BJ (cell line): Measurements from ENCODE around the gene C1orf167. TPM values are rescaled to one million over a fixed set of nuclear protein-coding genes. Genes with fewer than 3 reads are reported as not detected.

Experiments
- CTCF ChIA-PET: fragments of 350-600 bp; formaldehyde crosslinking; extraction: SDS; loops from one replicate; lab custom pipeline; 2021; ENCODE audit warnings: antibody characterized with exemption, inconsistent platforms; lab: Yijun Ruan, JAX
- POLR2A ChIA-PET: fragments of 300-600 bp; sonication (Branson Sonifier 250); formaldehyde crosslinking; extraction: SDS; loops from one replicate; lab custom pipeline; 2021; ENCODE audit warnings: antibody characterized with exemption; lab: Charles Lee
- DNase-seq: peaks from one replicate; pipeline ENCODE4 v3.0.0-alpha.2; 2011; ENCODE audit warnings: low read depth
- H3K27me3 ChIP-seq: 2 replicates; pipeline ENCODE4 v1.6.0; 2011; ENCODE audit warnings: low read length; ENCODE audit not compliant: control insufficient read depth, insufficient read depth
- H3K36me3 ChIP-seq: 2 replicates; pipeline ENCODE4 v1.5.1; 2011; ENCODE audit warnings: low read length; ENCODE audit not compliant: control insufficient read depth, insufficient read depth
- H3K4me3 ChIP-seq: 2 replicates; pipeline ENCODE4 v1.5.1; 2011; ENCODE audit warnings: low read depth, mild to moderate bottlenecking, control low read depth, low read length
- polyA plus RNA-seq: library from polyadenylated mRNA; depleted of rRNA; stranded (reverse); fragments of >200 nt; gene quantifications from 2 replicates; pipeline ENCODE4 v1.2.3, GENCODE V29; 2011
- TF ChIP-seq, protein P1 (sequence below): IDR thresholded peaks from 2 replicates; pipeline ENCODE4 v1.5.1; 2011; ENCODE audit warnings: low read depth, mild to moderate bottlenecking, control low read depth, inconsistent platforms, low read length, moderate library complexity; ENCODE audit not compliant: insufficient read depth

The C1orf167 gene
- polyA plus RNA-seq, 1 experiment, result 0.54 TPM

GRCh38 chr1:11725616-11726015, 36.4 kb upstream of the C1orf167 start:
- Histone ChIP-seq H3K36me3 (no peaks in the 10 kb centered on the region), H3K4me3 (no peak overlapping the region), H3K27me3 (no peaks in the 10 kb centered on the region; the same call in none of the 2 replicates)
- DNase-seq, result no peak
- TF ChIP-seq, protein P1, sequence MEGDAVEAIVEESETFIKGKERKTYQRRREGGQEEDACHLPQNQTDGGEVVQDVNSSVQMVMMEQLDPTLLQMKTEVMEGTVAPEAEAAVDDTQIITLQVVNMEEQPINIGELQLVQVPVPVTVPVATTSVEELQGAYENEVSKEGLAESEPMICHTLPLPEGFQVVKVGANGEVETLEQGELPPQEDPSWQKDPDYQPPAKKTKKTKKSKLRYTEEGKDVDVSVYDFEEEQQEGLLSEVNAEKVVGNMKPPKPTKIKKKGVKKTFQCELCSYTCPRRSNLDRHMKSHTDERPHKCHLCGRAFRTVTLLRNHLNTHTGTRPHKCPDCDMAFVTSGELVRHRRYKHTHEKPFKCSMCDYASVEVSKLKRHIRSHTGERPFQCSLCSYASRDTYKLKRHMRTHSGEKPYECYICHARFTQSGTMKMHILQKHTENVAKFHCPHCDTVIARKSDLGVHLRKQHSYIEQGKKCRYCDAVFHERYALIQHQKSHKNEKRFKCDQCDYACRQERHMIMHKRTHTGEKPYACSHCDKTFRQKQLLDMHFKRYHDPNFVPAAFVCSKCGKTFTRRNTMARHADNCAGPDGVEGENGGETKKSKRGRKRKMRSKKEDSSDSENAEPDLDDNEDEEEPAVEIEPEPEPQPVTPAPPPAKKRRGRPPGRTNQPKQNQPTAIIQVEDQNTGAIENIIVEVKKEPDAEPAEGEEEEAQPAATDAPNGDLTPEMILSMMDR, result no peak
- CTCF ChIA-PET, result interaction anchor here (0.7 to 7.1 kb wide), 3 partner anchors 10 to 78 kb away, joined by 3 to 86 read pairs (median 4); no protein-coding TSS in a partner anchor
- POLR2A ChIA-PET, result no interaction called here

DNA sequence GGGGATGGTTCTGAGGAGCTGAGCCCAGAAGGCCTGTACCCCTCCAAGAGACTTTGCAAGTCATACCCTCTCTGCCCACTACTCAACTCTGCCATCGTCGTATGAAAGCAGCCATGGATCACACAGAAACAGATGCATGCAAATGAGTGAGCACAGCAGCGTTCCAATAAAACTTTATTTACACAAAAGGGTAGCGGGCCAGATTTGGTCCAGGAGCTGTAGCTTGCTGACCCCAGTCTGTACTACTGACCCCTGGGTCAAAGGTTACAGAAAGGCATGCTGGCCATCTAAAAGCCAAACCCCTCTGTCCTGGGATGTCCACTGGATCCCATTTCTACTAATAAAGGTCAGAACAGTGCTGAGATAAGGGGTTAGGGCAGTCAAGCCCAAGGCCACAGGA, 34.9 kb upstream of the C1orf167 start:
- Histone ChIP-seq H3K36me3 (no peaks in the 10 kb centered on the region), H3K4me3 (no peak overlapping the region), H3K27me3 (no peaks in the 10 kb centered on the region; the same call in 1 of the 2 replicates)
- ChIA-PET POLR2A (no interaction called here), CTCF (interaction anchor here (1.4 kb wide), 1 partner anchor 16 kb away, joined by 3 read pairs; no protein-coding TSS in a partner anchor)
- DNase-seq, result no peak
- TF ChIP-seq, protein P1, result no peak

DNA sequence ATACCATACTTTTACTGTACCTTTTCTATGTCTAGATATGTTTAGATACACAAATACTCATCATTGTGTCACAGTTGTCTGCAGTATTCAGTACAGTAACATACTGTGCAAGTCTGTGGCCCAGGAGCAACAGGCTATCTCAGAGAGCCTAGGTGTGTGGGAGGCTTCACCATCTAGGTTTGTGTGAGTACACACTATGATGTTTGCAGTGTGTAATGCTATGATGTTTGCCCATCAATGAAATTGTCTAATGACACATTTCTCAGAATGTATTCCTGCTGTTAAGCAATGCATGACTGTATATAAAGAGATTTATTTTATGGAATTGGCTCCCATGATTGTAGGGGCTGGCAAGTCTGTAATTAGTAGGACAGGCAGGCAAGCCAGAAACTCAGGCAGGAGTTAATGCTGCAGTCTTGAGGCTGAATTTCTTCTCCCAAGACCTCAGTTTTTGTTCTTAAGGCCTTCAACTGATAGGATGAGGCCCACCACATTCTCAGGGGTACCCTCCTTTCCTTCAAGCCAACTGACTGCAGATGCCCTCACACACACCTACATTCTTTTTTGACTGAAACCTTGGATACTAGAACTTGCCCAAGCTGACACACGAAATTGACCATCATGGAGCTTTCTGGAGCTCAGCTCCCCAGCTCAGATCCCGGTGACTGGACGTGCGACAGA, 33.7 kb upstream of the C1orf167 start:
- Histone ChIP-seq H3K27me3 (no peaks in the 10 kb centered on the region; the same call in 1 of the 2 replicates), H3K36me3 (no peaks in the 10 kb centered on the region), H3K4me3 (no peak overlapping the region)
- TF ChIP-seq, protein P1, result no peak
- ChIA-PET CTCF (interaction anchor here (1.0 kb wide), 1 partner anchor 9 kb away, joined by 5 read pairs; no protein-coding TSS in a partner anchor), POLR2A (no interaction called here)
- no peak for DNase-seq

GRCh38 chr1:11729155-11729497, 32.9 kb upstream of the C1orf167 start:
- H3K27me3 ChIP-seq, result no peaks in the 10 kb centered on the region; the same call in 1 of the 2 replicates
- H3K4me3 ChIP-seq, result no peak overlapping the region
- TF ChIP-seq, protein P1, result no peak
- ChIA-PET POLR2A (no interaction called here), CTCF (interaction anchor here (1.0 kb wide), 1 partner anchor 9 kb away, joined by 5 read pairs; no protein-coding TSS in a partner anchor)
- no peak for DNase-seq
- no peaks in the 10 kb centered on the region for H3K36me3 ChIP-seq

DNA sequence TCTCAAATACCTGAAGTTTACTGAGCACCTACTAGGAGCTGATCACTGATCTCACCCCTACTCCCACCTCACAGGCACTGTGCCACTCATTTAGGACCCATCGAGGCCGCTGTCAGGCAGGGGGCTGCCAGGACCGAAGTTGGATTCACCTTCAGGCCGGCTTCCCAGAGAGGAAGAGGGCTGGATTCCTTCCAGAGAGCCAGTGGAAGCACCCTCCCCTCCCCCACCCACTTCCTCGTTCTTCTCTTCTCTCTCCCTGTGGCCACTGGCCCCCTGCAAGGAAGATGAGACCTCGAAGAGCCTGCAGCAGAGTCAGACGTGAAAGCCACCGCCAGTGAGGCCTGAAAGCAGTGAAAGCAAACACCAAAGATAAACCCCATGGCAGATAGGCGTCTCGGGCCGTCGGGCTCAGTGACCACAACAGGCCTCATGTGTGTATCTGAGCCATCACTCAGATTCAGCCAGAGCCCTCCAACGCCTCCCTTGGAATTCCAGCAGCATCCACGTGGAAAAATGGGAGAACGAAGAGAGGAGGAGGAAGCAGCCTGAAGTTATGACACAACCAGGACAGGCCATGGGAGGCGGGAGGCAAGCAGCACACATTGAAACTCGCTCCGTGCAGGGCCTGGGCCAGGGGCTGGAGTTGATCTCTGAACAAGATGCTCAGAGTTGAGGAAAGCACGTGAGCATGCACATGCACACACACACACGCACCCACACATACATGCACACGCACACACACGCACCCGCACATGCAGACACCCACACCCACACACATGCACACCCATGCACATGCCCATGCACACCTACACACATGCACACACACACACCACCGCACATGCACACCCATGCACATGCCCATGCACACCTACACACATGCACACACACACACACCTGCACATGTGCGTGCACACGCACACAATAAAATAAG, 32.2 kb upstream of the C1orf167 start:
- CTCF ChIA-PET, result interaction anchor here (0.7 to 2.4 kb wide), 5 partner anchors 8 to 692 kb away, joined by 3 to 11 read pairs (median 3); partner anchors contain the start of gene FBXO6
- TF ChIP-seq, protein P1, result no peak
- no peaks in the 10 kb centered on the region for H3K27me3 ChIP-seq
- no peak for DNase-seq
- POLR2A ChIA-PET, result no interaction called here
- no peak overlapping the region for H3K4me3 ChIP-seq
- no peaks in the 10 kb centered on the region for H3K36me3 ChIP-seq
